ENCODE measurements around the gene MTMR11. TPM values are rescaled to one million over a fixed set of nuclear protein-coding genes. Genes with fewer than 3 reads are reported as not detected.

The MTMR11 gene
- total and polyA plus RNA-seq, 2 of the 13 experiments (the other 11 are each of a cell fraction or from before 2014, with no cell fraction given), result 0.49 to 2.8 TPM

DNA sequence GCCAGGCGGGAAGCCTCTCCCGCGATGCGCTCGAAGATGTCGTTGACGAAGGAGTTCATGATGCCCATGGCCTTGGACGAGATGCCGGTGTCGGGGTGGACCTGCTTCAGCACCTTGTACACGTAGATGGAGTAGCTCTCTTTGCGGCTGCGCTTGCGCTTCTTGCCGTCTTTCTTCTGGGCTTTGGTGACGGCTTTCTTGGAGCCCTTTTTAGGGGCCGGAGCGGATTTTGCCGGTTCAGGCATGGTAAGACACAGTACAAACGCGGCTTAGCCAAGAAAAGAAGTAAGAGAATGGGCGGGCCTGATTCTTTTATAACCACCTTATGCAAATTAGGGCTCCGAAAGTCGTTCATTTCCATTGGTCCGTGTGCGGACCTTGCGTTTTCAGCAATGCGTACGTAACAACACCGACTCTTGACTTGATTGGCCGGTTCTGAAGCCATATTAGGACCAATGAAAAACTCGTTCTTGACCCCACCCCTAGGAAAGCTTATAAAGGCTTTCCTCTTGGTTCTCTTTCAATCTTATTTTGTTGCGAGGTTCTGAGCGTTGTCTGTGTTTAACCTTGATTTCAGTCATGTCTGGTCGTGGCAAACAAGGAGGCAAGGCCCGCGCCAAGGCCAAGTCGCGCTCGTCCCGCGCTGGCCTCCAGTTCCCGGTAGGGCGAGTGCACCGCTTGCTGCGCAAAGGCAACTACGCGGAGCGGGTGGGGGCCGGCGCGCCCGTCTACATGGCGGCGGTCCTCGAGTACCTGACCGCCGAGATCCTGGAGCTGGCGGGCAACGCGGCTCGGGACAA lies 50.1 kb downstream of the MTMR11 start (continued):
- TF ChIP-seq, protein P1, sequence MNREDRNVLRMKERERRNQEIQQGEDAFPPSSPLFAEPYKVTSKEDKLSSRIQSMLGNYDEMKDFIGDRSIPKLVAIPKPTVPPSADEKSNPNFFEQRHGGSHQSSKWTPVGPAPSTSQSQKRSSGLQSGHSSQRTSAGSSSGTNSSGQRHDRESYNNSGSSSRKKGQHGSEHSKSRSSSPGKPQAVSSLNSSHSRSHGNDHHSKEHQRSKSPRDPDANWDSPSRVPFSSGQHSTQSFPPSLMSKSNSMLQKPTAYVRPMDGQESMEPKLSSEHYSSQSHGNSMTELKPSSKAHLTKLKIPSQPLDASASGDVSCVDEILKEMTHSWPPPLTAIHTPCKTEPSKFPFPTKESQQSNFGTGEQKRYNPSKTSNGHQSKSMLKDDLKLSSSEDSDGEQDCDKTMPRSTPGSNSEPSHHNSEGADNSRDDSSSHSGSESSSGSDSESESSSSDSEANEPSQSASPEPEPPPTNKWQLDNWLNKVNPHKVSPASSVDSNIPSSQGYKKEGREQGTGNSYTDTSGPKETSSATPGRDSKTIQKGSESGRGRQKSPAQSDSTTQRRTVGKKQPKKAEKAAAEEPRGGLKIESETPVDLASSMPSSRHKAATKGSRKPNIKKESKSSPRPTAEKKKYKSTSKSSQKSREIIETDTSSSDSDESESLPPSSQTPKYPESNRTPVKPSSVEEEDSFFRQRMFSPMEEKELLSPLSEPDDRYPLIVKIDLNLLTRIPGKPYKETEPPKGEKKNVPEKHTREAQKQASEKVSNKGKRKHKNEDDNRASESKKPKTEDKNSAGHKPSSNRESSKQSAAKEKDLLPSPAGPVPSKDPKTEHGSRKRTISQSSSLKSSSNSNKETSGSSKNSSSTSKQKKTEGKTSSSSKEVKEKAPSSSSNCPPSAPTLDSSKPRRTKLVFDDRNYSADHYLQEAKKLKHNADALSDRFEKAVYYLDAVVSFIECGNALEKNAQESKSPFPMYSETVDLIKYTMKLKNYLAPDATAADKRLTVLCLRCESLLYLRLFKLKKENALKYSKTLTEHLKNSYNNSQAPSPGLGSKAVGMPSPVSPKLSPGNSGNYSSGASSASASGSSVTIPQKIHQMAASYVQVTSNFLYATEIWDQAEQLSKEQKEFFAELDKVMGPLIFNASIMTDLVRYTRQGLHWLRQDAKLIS (CRISPR knock-in tag; IDR thresholded peaks at IDR 0.05), result peak; percentile 80; the same call in 1 of the 2 replicates
- TF ChIP-seq FOXP1 (IDR thresholded peaks at IDR 0.05), result no peak
- no peak for TF ChIP-seq FOXP1 (CRISPR knock-in tag; IDR thresholded peaks at IDR 0.05)
- TF ChIP-seq, protein P2, sequence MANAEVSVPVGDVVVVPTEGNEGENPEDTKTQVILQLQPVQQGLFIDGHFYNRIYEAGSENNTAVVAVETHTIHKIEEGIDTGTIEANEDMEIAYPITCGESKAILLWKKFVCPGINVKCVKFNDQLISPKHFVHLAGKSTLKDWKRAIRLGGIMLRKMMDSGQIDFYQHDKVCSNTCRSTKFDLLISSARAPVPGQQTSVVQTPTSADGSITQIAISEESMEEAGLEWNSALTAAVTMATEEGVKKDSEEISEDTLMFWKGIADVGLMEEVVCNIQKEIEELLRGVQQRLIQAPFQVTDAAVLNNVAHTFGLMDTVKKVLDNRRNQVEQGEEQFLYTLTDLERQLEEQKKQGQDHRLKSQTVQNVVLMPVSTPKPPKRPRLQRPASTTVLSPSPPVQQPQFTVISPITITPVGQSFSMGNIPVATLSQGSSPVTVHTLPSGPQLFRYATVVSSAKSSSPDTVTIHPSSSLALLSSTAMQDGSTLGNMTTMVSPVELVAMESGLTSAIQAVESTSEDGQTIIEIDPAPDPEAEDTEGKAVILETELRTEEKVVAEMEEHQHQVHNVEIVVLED (CRISPR knock-in tag; IDR thresholded peaks at IDR 0.05; ENCODE audit: borderline replicate concordance), result no peak; the same call in 1 of the 2 replicates
- TF ChIP-seq, protein P3, sequence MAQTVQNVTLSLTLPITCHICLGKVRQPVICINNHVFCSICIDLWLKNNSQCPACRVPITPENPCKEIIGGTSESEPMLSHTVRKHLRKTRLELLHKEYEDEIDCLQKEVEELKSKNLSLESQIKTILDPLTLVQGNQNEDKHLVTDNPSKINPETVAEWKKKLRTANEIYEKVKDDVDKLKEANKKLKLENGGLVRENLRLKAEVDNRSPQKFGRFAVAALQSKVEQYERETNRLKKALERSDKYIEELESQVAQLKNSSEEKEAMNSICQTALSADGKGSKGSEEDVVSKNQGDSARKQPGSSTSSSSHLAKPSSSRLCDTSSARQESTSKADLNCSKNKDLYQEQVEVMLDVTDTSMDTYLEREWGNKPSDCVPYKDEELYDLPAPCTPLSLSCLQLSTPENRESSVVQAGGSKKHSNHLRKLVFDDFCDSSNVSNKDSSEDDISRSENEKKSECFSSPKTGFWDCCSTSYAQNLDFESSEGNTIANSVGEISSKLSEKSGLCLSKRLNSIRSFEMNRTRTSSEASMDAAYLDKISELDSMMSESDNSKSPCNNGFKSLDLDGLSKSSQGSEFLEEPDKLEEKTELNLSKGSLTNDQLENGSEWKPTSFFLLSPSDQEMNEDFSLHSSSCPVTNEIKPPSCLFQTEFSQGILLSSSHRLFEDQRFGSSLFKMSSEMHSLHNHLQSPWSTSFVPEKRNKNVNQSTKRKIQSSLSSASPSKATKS (CRISPR knock-in tag; IDR thresholded peaks at IDR 0.05), result no peak
- 0 out of 2 replicates have a peak, but pooled peaks have one; percentile 16 for TF ChIP-seq ZNF563 (CRISPR knock-in tag; IDR thresholded peaks at IDR 0.05)
- TF ChIP-seq ZNF160 (CRISPR knock-in tag; IDR thresholded peaks at IDR 0.05), result 0 out of 2 replicates have a peak, but pooled peaks have one; percentile 31
- no peak for TF ChIP-seq ONECUT2 (CRISPR knock-in tag; IDR thresholded peaks at IDR 0.05)
- TF ChIP-seq ZNF333 (CRISPR knock-in tag; IDR thresholded peaks at IDR 0.05; ENCODE audit: borderline replicate concordance), result no peak
- TF ChIP-seq RAD21 (CRISPR knock-in tag; IDR thresholded peaks at IDR 0.05), result no peak
- TF ChIP-seq TMF1 (CRISPR knock-in tag; IDR thresholded peaks at IDR 0.05; ENCODE audit: low read depth), result 0 out of 2 replicates have a peak, but pooled peaks have one; percentile 11
- 0 out of 2 replicates have a peak, but pooled peaks have one; percentile 4 for TF ChIP-seq NR2C2 (CRISPR knock-in tag; IDR thresholded peaks at IDR 0.05; ENCODE audit: borderline replicate concordance)
- TF ChIP-seq ZNF367 (CRISPR knock-in tag; IDR thresholded peaks at IDR 0.05; ENCODE audit: borderline replicate concordance), result 0 out of 2 replicates have a peak, but pooled peaks have one; percentile 52
- no peak; the same call in none of the 2 replicates for TF ChIP-seq TARDBP (CRISPR knock-in tag; IDR thresholded peaks at IDR 0.05)
- no peak for TF ChIP-seq SKI (IDR thresholded peaks at IDR 0.05; ENCODE audit: partially characterized antibody)
- no peak for TF ChIP-seq SP1 (IDR thresholded peaks at IDR 0.05)
- TF ChIP-seq SP1 (CRISPR knock-in tag; IDR thresholded peaks at IDR 0.05), result peak; percentile 59
- TF ChIP-seq ZEB1 (IDR thresholded peaks at IDR 0.05; ENCODE audit: insufficient replicate concordance, low read depth), result no peak
- TF ChIP-seq ZNF776 (CRISPR knock-in tag; IDR thresholded peaks at IDR 0.05), result no peak; the same call in 1 of the 2 replicates
- no peak for TF ChIP-seq ZNF75D (CRISPR knock-in tag; IDR thresholded peaks at IDR 0.05; ENCODE audit: borderline replicate concordance)
- no peak for TF ChIP-seq TCF7 (IDR thresholded peaks at IDR 0.05; ENCODE audit: low read depth)
- no peak for TF ChIP-seq NR2F6 (IDR thresholded peaks at IDR 0.05)
- peak; percentile 31; the same call in 1 of the 2 replicates for TF ChIP-seq NR2F6 (CRISPR knock-in tag; IDR thresholded peaks at IDR 0.05)
